RWPE2 (cell line): ENCODE data around the gene MEAK7.

Experiments
- ATAC-seq: fragments of 200-7000 bp; cut with Tn5 transposase; 3 replicates; pipeline ENCODE4 v1.9.1; 2021; ENCODE audit warnings: low read depth
- DNase-seq: peaks from one replicate; pipeline ENCODE4 v3.0.0-alpha.2; 2020; ENCODE audit warnings: low spot score
- H3K27ac ChIP-seq: fragments of 450-650 bp; 2 replicates; pipeline ENCODE4 v1.5.1; 2017; ENCODE audit warnings: mild to moderate bottlenecking; ENCODE audit not compliant: poor library complexity, severe bottlenecking
- H3K27me3 ChIP-seq: fragments of 250-450 bp; sonication (Bioruptor Pico); 2 replicates; pipeline ENCODE4 v1.5.1; 2021; ENCODE audit warnings: mild to moderate bottlenecking, moderate library complexity; ENCODE audit not compliant: insufficient read depth, poor library complexity, severe bottlenecking
- H3K36me3 ChIP-seq: fragments of 250-450 bp; sonication (Bioruptor Pico); 2 replicates; pipeline ENCODE4 v1.5.1; 2020; ENCODE audit warnings: low read depth, mild to moderate bottlenecking, moderate library complexity
- H3K4me1 ChIP-seq: fragments of 250-450 bp; sonication (Bioruptor Pico); 2 replicates; pipeline ENCODE4 v1.5.1; 2021; ENCODE audit warnings: mild to moderate bottlenecking, moderate library complexity; ENCODE audit not compliant: insufficient read depth, poor library complexity, severe bottlenecking
- H3K4me3 ChIP-seq: fragments of 250-450 bp; sonication (Bioruptor Pico); 2 replicates; pipeline ENCODE4 v1.5.1; 2021; ENCODE audit warnings: mild to moderate bottlenecking, moderate library complexity; ENCODE audit not compliant: severe bottlenecking
- H3K9me3 ChIP-seq: fragments of 250-450 bp; sonication (Bioruptor Pico); 2 replicates; pipeline ENCODE4 v1.5.1; 2021; ENCODE audit warnings: mild to moderate bottlenecking, moderate library complexity; ENCODE audit not compliant: severe bottlenecking
- CTCF ChIP-seq: fragments of 450-650 bp; IDR thresholded peaks from one replicate; pipeline ENCODE4 v1.5.1; 2017; ENCODE audit warnings: mild to moderate bottlenecking, moderate library complexity; ENCODE audit not compliant: poor library complexity, severe bottlenecking

MEAK7 gene

GRCh38 chr16:84463221-84463620 lies 41.2 kb downstream of the MEAK7 start:
- TF ChIP-seq CTCF, result no peak
- no peak overlapping the region for H3K27ac ChIP-seq
- no peaks in the 10 kb centered on the region for H3K27me3 ChIP-seq
- H3K36me3 ChIP-seq, result peaks cover 81% of the 10 kb centered on the region
- no peak for ATAC-seq
- peak; percentile 18 for DNase-seq
- no peak overlapping the region for H3K4me3 ChIP-seq
- H3K4me1 ChIP-seq, result no peaks in the 10 kb centered on the region
- H3K9me3 ChIP-seq, result peaks cover 7% of the 10 kb centered on the region

- Histone ChIP-seq H3K36me3 (peaks cover 74% of the 10 kb centered on the region), H3K9me3 (peaks cover 2% of the 10 kb centered on the region), H3K27me3 (no peaks in the 10 kb centered on the region), H3K4me3 (no peak overlapping the region), H3K27ac (no peak overlapping the region), H3K4me1 (no peaks in the 10 kb centered on the region)
- no peak for TF ChIP-seq CTCF
- peak; percentile 60 for DNase-seq
- no peak for ATAC-seq
These were observed 41.9 kb downstream of the MEAK7 start for GRCh38 chr16:84462296-84463210.

DNA sequence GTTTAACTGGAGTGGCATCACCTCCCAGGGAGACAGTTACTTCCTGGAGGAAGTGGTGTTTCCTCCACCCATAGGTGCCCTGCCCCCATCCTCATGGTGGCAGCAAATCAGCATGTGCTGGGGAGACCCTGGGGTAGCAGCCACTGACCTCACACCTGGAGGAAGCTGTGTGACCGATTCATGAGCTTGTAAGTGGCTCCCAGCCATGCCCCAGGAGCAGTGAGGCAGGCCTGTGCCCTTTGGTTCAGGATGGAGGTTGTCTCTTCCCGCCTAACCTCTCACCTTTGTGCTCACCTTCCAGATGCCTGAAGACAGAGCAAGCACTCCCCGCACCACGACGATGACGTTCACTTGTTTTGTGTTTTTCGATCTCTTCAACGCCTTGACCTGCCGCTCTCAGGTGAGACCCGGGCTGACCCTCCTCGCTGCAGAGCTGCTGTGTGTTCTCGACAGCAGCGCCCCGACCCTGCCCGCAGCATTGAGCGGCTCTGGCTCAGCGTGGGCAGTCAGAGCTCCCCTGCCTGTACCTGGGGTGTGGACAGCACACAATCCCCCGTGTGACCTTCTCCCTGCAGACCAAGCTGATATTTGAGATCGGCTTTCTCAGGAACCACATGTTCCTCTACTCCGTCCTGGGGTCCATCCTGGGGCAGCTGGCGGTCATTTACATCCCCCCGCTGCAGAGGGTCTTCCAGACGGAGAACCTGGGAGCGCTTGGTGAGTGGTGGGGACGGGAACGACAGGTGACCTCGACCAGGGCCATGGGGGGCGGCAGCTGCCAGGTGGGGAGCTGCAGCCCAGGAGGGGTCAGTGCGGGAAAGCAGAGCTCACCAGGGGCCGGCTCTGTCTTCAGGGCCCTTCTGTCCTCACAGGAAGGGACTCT lies 42.8 kb downstream of the MEAK7 start:
- H3K27ac ChIP-seq, result no peak overlapping the region
- H3K4me3 ChIP-seq, result no peak overlapping the region
- no peaks in the 10 kb centered on the region for H3K9me3 ChIP-seq
- H3K4me1 ChIP-seq, result no peaks in the 10 kb centered on the region
- DNase-seq, result peak; percentile 53
- TF ChIP-seq CTCF, result no peak
- no peaks in the 10 kb centered on the region for H3K27me3 ChIP-seq
- ATAC-seq, result no peak
- peaks cover 65% of the 10 kb centered on the region for H3K36me3 ChIP-seq

DNA sequence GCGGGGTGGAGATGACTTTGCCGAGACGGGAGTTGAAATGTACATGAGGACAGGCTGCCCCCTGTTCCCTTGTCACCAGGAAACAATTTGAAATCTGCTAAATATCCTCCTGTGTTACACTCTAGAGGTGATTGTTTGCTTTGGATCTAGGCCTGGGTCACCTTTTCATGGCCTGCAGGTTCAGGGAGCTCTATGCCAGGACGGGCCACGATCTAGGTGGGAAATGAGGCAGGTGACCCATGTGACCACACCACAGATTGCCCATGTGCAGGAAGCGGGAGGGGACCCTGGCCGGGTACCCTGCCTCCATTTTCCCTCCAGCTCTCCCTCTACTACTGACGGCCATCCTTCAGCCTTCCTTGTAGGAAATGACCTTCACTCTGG lies 43.4 kb downstream of the MEAK7 start:
- DNase-seq, result peak; percentile 15
- no peak for ATAC-seq

More for the DNA sequence above, 43.4 kb downstream of the MEAK7 start:
- H3K27ac ChIP-seq, result no peak overlapping the region
- no peaks in the 10 kb centered on the region for H3K9me3 ChIP-seq
- H3K4me1 ChIP-seq, result no peaks in the 10 kb centered on the region
- no peak overlapping the region for H3K4me3 ChIP-seq
- no peaks in the 10 kb centered on the region for H3K27me3 ChIP-seq
- H3K36me3 ChIP-seq, result peaks cover 59% of the 10 kb centered on the region
- TF ChIP-seq CTCF, result no peak
